Fibroblast of lung (primary cell): Measurements from ENCODE around the gene MARVELD1. TPM values are rescaled to one million over a fixed set of nuclear protein-coding genes. Genes with fewer than 3 reads are reported as not detected.

ENCODE experiments used
- DNase-seq, 2 donors: peaks; one replicate each; pipeline versions ENCODE4 v3.0.0 to v3.0.0-alpha.2; 2010; ENCODE audit warnings: low read depth in 2 of 2
- H2AFZ ChIP-seq: 2 replicates; pipeline ENCODE4 v1.5.1; 2012; ENCODE audit warnings: low read length, control low read depth, inconsistent platforms
- H3K27ac ChIP-seq: 2 replicates; pipeline ENCODE4 v1.5.1; 2011; ENCODE audit warnings: low read length, control low read depth; ENCODE audit not compliant: insufficient read depth
- H3K27me3 ChIP-seq: 2 replicates; pipeline ENCODE4 v1.5.1; 2011; ENCODE audit warnings: mild to moderate bottlenecking, low read length; ENCODE audit not compliant: control insufficient read depth, insufficient read depth
- H3K36me3 ChIP-seq: 2 replicates; pipeline ENCODE4 v1.5.1; 2011; ENCODE audit warnings: low read length; ENCODE audit not compliant: control insufficient read depth, insufficient read depth
- H3K4me1 ChIP-seq: 2 replicates; pipeline ENCODE4 v1.5.1; 2011; ENCODE audit warnings: low read length; ENCODE audit not compliant: control insufficient read depth, insufficient read depth; ENCODE audit errors: extremely low read depth
- H3K4me2 ChIP-seq: 2 replicates; pipeline ENCODE4 v1.5.1; 2011; ENCODE audit warnings: low read length, control low read depth; ENCODE audit not compliant: insufficient read depth; ENCODE audit errors: extremely low read depth
- H3K4me3 ChIP-seq, 4 experiments: fragments of 200-600 bp in 1 of 4; sonication (generic) in 1 of 4; replicated peaks in 1 of 4; 2 replicates each; pipeline ENCODE4 v1.5.1; 2011 to 2016; ENCODE audit warnings: low read length in 4 of 4, low read depth in 3 of 4, mild to moderate bottlenecking in 3 of 4, control low read depth in 2 of 4, inconsistent platforms in 1 of 4, mixed read lengths in 1 of 4; ENCODE audit not compliant: insufficient read depth in 1 of 4; ENCODE audit errors: control extremely low read depth in 1 of 4
- H3K79me2 ChIP-seq: 2 replicates; pipeline ENCODE4 v1.5.1; 2012; ENCODE audit warnings: mild to moderate bottlenecking, low read length, inconsistent platforms; ENCODE audit not compliant: control insufficient read depth, insufficient read depth
- H3K9ac ChIP-seq: 2 replicates; pipeline ENCODE4 v1.5.1; 2011; ENCODE audit warnings: mild to moderate bottlenecking, low read length, control low read depth; ENCODE audit not compliant: insufficient read depth
- H3K9me3 ChIP-seq: 2 replicates; pipeline ENCODE4 v1.5.1; 2012; ENCODE audit warnings: low read depth, low read length; ENCODE audit not compliant: control insufficient read depth, insufficient read depth
- H4K20me1 ChIP-seq: 2 replicates; pipeline ENCODE4 v1.5.1; 2011; ENCODE audit warnings: low read length; ENCODE audit not compliant: control insufficient read depth, insufficient read depth; ENCODE audit errors: extremely low read depth
- CTCF ChIP-seq, 2 donors: IDR thresholded peaks in 1 of 2; conservative IDR thresholded peaks in 1 of 2; 1 replicate in 1 of 2; 2 replicates in 1 of 2; pipeline ENCODE4 v1.5.1; 2011 to 2012; ENCODE audit warnings: low read length in 2 of 2, control low read depth in 1 of 2, inconsistent platforms in 1 of 2, low read depth in 1 of 2, mild to moderate bottlenecking in 1 of 2
- EZH2 ChIP-seq: IDR thresholded peaks from 2 replicates; pipeline ENCODE4 v1.5.1; 2012; ENCODE audit warnings: low read length, control low read depth, mild to moderate bottlenecking; ENCODE audit errors: missing control alignments
- polyA plus RNA-seq, 2 donors: library from polyadenylated mRNA; depleted of rRNA in 1 of 2; stranded (reverse) in 1 of 2; unstranded in 1 of 2; fragments of >200 nt; gene quantifications; 2 replicates each; pipeline ENCODE4 v1.2.1, GENCODE V29; 2011 to 2012; ENCODE audit warnings: missing spikeins in 1 of 2
- total RNA-seq: library from RNA; depleted of rRNA; stranded (reverse); fragments of >200 nt; gene quantifications from 2 replicates; pipeline ENCODE4 v1.2.1, GENCODE V29; 2014

The MARVELD1 gene
- total and polyA plus RNA-seq, 2 donors (not counting 1 experiment from before 2014, with no cell fraction given) = 16.3 to 132 TPM

- H2AFZ ChIP-seq = no peak overlapping the region
- H3K9ac ChIP-seq = no peak overlapping the region
- no peaks in the 10 kb centered on the region for H3K27me3 ChIP-seq
- peak overlapping the region; percentile 28 to 92 (median 76) for H3K4me3 ChIP-seq
- no peaks in the 10 kb centered on the region for H3K9me3 ChIP-seq
- peak in 1 of 2 donors; percentile 56 for DNase-seq
- H3K79me2 ChIP-seq = peaks cover 44% of the 10 kb centered on the region
- no peaks in the 10 kb centered on the region for H4K20me1 ChIP-seq
- H3K4me1 ChIP-seq = peaks cover 22% of the 10 kb centered on the region
- peaks cover 2% of the 10 kb centered on the region for H3K36me3 ChIP-seq
- peak overlapping the region; percentile 85 for H3K4me2 ChIP-seq
- H3K27ac ChIP-seq = peak overlapping the region; percentile 93
- TF ChIP-seq CTCF (conservative IDR thresholded peaks at IDR 0.05 in 1 of 2, IDR thresholded peaks at IDR 0.05 in 1 of 2; ENCODE audit: low read depth in 1 of 2, low read length in 2 of 2) = no peak
- TF ChIP-seq EZH2 = no peak
Observed at GRCh38 chr10:97684866-97685394, 28.6 kb upstream of the MARVELD1 start.

- Histone ChIP-seq H3K4me1 (peaks cover 25% of the 10 kb centered on the region), H3K4me3 (peak overlapping the region; percentile 28 to 92 (median 76)), H3K9me3 (no peaks in the 10 kb centered on the region), H3K4me2 (peak overlapping the region; percentile 85), H3K79me2 (peaks cover 40% of the 10 kb centered on the region), H3K27me3 (no peaks in the 10 kb centered on the region), H3K36me3 (no peaks in the 10 kb centered on the region), H4K20me1 (no peaks in the 10 kb centered on the region), H3K9ac (no peak overlapping the region), H3K27ac (peak overlapping the region; percentile 93), H2AFZ (no peak overlapping the region)
- peak; percentile 12 to 59 for DNase-seq
- TF ChIP-seq CTCF (conservative IDR thresholded peaks at IDR 0.05 in 1 of 2, IDR thresholded peaks at IDR 0.05 in 1 of 2; ENCODE audit: low read depth in 1 of 2, low read length in 2 of 2) (peak; percentile 30 to 62), EZH2 (no peak)
Observed at GRCh38 chr10:97685395-97685958, 28.1 kb upstream of the MARVELD1 start.

GRCh38 chr10:97686301-97686961 is 27.1 kb upstream of the MARVELD1 start:
- Histone ChIP-seq H3K4me1 (peaks cover 25% of the 10 kb centered on the region), H3K36me3 (no peaks in the 10 kb centered on the region), H3K4me3 (peak overlapping the region; percentile 28 to 92 (median 76)), H4K20me1 (no peaks in the 10 kb centered on the region), H3K27me3 (no peaks in the 10 kb centered on the region), H3K9ac (peak overlapping the region; percentile 81), H3K9me3 (no peaks in the 10 kb centered on the region), H3K27ac (peak overlapping the region; percentile 93), H3K4me2 (peak overlapping the region; percentile 85), H2AFZ (no peak overlapping the region), H3K79me2 (peaks cover 34% of the 10 kb centered on the region)
- no peak for TF ChIP-seq CTCF (conservative IDR thresholded peaks at IDR 0.05 in 1 of 2, IDR thresholded peaks at IDR 0.05 in 1 of 2; ENCODE audit: low read depth in 1 of 2, low read length in 2 of 2)
- TF ChIP-seq EZH2 = no peak
- DNase-seq = no peak
